Measurements from ENCODE around the gene CDH13. TPM values are rescaled to one million over a fixed set of nuclear protein-coding genes. Genes with fewer than 3 reads are reported as not detected.

Gene CDH13
- total RNA-seq, 1 donor from 2014 or later: 2.3 TPM

DNA sequence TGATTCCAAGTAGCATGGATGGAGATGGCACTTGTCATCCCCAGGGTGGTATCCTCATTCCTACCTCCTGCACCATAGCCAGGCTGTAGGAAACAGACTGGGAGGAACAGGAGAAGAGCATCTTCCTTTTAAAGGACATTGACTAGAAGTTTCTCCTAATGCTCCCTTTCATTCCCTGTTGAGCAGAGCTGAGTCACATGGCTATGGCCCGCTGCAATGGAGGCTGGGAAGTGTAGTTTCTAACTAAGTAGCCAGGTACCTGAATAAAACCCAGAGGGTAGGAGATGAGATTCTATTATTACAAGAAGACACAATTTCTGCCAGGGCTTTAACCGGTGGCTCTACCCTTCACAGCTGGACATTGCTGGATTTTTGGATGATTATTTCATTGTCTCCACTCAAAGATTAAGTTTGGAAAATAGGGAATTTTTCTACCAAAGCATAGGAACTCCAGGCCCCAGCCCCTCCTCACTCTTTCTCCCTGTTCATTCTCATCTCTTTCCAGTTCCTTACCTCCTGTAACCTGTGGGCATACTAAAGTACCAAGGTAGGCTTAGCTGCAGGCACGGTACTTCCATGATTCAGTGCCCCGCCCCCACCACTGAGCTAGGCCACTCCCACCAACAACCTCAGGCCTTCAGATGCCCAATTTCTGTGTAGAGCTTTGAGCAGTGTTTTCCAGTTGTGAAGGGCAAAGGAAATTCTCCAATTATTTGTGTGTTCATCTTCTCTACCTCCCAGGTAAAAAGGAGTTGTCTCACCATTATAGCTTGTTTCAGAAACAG, 378.3 kb downstream of the CDH13 start:
- no peaks in the 10 kb centered on the region for H3K27me3 Mint-ChIP-seq (ENCODE audit: unreplicated experiment)
- H3K9me3 Mint-ChIP-seq (ENCODE audit: unreplicated experiment): no peaks in the 10 kb centered on the region
- H3K4me3 Mint-ChIP-seq (ENCODE audit: unreplicated experiment): no peak overlapping the region
- TF ChIP-seq, protein P1, sequence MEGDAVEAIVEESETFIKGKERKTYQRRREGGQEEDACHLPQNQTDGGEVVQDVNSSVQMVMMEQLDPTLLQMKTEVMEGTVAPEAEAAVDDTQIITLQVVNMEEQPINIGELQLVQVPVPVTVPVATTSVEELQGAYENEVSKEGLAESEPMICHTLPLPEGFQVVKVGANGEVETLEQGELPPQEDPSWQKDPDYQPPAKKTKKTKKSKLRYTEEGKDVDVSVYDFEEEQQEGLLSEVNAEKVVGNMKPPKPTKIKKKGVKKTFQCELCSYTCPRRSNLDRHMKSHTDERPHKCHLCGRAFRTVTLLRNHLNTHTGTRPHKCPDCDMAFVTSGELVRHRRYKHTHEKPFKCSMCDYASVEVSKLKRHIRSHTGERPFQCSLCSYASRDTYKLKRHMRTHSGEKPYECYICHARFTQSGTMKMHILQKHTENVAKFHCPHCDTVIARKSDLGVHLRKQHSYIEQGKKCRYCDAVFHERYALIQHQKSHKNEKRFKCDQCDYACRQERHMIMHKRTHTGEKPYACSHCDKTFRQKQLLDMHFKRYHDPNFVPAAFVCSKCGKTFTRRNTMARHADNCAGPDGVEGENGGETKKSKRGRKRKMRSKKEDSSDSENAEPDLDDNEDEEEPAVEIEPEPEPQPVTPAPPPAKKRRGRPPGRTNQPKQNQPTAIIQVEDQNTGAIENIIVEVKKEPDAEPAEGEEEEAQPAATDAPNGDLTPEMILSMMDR (IDR thresholded peaks at IDR 0.05; ENCODE audit: unreplicated experiment): no peak
- no peak overlapping the region for H3K27ac Mint-ChIP-seq (ENCODE audit: unreplicated experiment)
- no peak for DNase-seq (ENCODE audit: low spot score)
- no peaks in the 10 kb centered on the region for H3K36me3 Mint-ChIP-seq (ENCODE audit: low read depth, unreplicated experiment)
- H3K4me1 Mint-ChIP-seq (ENCODE audit: unreplicated experiment): peaks cover 5% of the 10 kb centered on the region

DNA sequence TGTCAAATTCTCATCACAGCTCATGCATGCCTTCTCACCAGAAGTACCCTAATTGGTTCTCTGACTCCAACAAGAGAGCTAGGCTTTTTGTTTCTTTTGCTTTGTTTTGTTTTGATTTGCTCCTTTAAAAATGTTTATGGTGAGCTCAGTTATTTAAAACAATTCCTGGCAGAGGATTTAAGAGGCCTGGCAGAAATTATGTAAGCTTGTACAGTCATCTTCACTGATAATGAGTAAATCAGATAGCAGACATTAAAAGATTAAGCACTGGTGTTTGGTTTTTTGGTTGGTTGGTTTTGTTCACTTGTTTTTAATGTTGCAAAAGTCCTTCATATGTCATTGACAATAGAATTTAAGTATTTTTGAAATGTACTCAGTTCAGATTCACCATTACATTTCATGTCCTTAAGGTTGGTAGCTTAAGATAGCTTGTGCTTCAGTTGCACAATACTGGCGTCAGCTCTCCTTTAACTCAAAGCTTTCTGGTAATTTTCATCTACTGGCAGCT, 378.9 kb downstream of the CDH13 start:
- H3K9me3 Mint-ChIP-seq (ENCODE audit: unreplicated experiment): no peaks in the 10 kb centered on the region
- no peak overlapping the region for H3K27ac Mint-ChIP-seq (ENCODE audit: unreplicated experiment)
- no peak for DNase-seq (ENCODE audit: low spot score)

DNA sequence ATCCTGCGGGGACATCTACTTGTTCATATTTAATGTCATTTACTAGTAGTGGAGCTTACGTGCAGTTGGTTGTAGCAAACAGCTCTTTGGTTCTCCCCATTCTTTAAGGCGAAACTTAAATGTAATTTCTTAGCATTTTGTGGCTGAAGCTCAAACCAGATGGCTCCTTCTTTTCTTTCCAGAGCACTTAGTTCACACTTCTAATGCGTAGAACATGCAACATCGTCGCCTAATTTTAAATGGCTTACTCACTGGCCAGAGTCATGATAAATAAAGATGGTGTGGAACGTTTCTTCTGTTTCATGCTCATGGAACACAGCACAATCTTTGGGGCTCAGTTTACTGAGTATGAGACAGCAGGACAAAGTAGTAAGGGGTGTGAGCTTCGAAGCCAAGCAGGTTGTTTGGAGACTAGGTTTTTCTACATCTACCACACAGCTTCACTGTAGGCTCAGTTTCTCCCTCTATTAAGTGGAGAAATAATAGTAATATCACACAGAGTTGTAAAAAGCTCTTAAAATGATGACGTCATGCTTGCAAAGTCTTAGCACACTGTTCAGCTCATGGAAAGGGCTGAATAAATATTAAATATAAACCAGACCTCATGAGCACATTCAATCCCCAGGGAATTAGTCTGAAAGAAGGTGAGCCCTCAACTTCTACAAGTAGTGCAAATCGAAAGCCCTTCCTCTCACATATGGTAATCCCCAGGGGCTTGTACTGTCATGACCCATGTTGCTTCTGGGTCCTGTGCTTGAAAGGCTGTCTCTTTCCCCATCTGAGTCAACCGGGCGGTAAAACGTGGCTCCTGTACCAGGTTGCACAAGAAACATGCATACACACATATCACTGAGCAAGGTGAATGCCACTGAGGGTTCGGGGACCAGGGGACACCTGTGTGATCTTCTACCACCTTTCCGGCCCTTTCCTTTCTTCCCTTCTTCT, 384.3 kb downstream of the CDH13 start:
- H3K27ac Mint-ChIP-seq (ENCODE audit: unreplicated experiment): no peak overlapping the region
- H3K36me3 Mint-ChIP-seq (ENCODE audit: low read depth, unreplicated experiment): no peaks in the 10 kb centered on the region
- no peaks in the 10 kb centered on the region for H3K9me3 Mint-ChIP-seq (ENCODE audit: unreplicated experiment)
- no peaks in the 10 kb centered on the region for H3K4me1 Mint-ChIP-seq (ENCODE audit: unreplicated experiment)
- H3K27me3 Mint-ChIP-seq (ENCODE audit: unreplicated experiment): no peaks in the 10 kb centered on the region
- DNase-seq (ENCODE audit: low spot score): no peak
- TF ChIP-seq, protein P1 (IDR thresholded peaks at IDR 0.05; ENCODE audit: unreplicated experiment): no peak
- no peak overlapping the region for H3K4me3 Mint-ChIP-seq (ENCODE audit: unreplicated experiment)

More for the DNA sequence above, 378.9 kb downstream of the CDH13 start:
- H3K36me3 Mint-ChIP-seq (ENCODE audit: low read depth, unreplicated experiment): no peaks in the 10 kb centered on the region
- H3K27me3 Mint-ChIP-seq (ENCODE audit: unreplicated experiment): no peaks in the 10 kb centered on the region
- no peak overlapping the region for H3K4me3 Mint-ChIP-seq (ENCODE audit: unreplicated experiment)
- TF ChIP-seq, protein P1 (IDR thresholded peaks at IDR 0.05; ENCODE audit: unreplicated experiment): no peak
- H3K4me1 Mint-ChIP-seq (ENCODE audit: unreplicated experiment): peaks cover 5% of the 10 kb centered on the region

DNA sequence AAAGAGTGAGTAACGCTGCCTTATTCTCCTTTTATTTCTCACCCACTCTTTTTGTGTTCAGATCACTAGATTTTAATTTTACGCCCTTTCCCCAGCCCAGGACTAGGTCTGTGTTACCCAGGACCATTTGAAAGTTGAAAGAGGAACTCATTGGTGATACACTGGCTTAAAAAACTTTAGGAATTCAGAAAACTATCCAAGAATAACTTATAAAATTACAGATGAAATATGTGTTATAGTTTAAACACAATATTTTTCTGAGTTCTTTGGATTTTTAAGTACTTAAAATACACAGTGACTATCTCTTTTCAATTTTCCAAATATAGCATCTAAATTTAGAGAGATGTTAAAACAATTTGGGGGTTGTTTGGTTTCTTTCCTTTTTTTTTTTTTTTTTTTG, 385.2 kb downstream of the CDH13 start:
- Mint-ChIP-seq H3K4me3 (ENCODE audit: unreplicated experiment) (no peak overlapping the region), H3K36me3 (ENCODE audit: low read depth, unreplicated experiment) (no peaks in the 10 kb centered on the region), H3K27me3 (ENCODE audit: unreplicated experiment) (no peaks in the 10 kb centered on the region), H3K4me1 (ENCODE audit: unreplicated experiment) (no peaks in the 10 kb centered on the region), H3K27ac (ENCODE audit: unreplicated experiment) (no peak overlapping the region), H3K9me3 (ENCODE audit: unreplicated experiment) (no peaks in the 10 kb centered on the region)
- TF ChIP-seq, protein P1 (IDR thresholded peaks at IDR 0.05; ENCODE audit: unreplicated experiment): no peak
- no peak for DNase-seq (ENCODE audit: low spot score)

All from endothelial cell (in vitro differentiated cells).